HG02970 (cell line): ENCODE results near the gene FBXO5.
"Not testable (repeated sequence)": the region's sequence is repeated elsewhere in the genome, so short reads cannot be mapped to it uniquely, and the experiment has no call there.

ENCODE experiments used
- ATAC-seq: cut with Tn5 transposase; IDR thresholded peaks from one replicate; pipeline ENCODE4 v1.9.1; 2021; ENCODE audit warnings: mild to moderate bottlenecking, moderate library complexity, moderate number of reproducible peaks; ENCODE audit not compliant: unreplicated experiment, low FRiP score

The FBXO5 gene, protein sequence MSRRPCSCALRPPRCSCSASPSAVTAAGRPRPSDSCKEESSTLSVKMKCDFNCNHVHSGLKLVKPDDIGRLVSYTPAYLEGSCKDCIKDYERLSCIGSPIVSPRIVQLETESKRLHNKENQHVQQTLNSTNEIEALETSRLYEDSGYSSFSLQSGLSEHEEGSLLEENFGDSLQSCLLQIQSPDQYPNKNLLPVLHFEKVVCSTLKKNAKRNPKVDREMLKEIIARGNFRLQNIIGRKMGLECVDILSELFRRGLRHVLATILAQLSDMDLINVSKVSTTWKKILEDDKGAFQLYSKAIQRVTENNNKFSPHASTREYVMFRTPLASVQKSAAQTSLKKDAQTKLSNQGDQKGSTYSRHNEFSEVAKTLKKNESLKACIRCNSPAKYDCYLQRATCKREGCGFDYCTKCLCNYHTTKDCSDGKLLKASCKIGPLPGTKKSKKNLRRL

DNA sequence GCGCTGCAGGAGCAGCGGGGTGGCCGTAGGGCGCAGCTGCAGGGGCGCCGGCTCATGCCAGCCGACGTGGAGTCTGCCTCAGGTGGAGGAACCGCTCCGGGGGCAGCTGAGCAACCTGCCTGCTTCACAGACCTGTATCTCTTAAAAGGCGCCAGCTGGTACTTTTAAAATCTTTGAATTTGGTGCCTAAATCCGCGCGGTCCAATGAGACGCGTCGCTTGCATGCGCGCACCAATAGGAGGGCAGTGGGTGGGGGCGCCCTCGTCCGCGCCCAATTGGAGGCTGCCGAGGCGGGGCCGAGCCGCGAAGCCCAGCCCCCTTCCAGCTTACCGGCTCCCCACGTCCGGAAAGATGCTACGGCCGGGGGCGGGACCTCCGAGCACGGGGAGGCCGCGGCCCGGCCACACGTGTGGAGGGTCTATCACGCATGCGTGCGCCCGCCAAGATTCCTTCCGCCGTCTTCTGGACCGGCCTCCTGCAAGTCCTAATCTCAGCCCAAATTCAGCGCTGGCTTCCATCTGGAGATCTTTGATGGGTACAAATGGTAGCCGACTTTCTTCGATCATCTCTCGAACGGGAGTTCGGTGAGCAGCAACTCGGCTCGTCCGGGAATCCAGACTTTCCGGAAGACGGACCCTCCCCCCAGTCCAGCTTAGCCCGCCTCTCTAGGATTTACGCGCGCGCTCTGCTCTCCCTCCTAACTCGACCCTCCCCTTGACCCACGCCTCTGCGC, at the start of gene FBXO5:
Gene FBXO5, minus strand, starts transcription at position 138 of the 733 bp plus-strand sequence. Its CDS starts 82 bp downstream, at position 56.
- peak; percentile 91 for ATAC-seq

DNA sequence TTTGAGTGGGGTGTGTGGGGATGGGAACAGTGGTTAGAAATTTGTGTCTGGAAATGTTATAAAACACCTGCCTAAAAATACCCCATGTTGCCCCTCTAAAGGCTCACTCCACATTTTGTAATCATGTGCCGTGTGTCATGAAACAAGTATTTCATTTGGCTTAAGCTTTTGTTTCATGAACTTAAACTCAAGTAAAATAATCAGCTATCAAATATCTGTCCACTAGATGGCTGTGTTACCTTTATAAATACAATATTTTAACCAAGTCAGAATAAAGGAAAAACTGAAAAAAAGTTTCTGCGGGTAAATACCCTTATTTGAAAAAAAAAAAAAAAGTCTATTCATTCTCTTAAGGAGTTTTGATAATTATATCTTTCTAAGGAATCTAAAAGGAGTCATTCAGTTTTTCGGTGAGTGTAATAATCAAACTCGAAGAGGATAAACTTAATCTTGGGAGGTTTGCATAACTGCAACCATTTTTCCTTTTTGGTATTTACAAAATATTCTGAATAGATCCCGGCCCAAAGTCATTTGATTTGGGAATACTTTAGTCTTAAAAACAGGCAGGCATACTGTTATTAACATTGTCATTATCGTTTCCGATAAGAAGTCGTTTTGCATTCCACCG, 49.5 kb upstream of the FBXO5 start:
- ATAC-seq = no peak

DNA sequence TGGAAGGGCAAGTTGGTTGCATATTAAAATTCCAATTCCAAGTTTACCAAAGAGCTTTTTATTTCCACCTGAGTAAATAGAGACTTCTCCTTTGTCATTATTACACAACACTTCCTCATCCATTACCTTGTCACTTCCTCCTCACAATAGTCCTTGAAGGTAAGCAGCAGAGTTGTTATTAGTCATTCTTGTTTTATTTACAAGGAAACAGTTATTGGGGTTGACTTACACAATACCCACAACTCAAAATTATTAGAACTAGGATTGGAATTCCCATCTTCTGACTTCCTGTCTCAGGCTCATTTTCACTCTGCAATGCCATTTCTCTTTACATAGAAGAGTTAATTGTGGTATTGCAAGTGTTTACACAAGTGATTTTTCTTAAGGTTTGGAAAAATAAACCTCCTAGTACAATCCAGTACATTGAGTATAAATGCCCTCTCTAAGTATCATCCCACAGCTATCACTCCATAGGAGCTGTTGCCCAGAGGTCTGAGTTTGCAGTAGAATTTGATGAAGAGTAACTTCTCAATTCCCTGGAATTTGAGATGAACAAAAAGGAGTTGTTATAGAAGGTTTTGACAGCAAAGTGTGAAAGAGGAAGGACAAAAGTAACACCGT, 48.6 kb upstream of the FBXO5 start:
- ATAC-seq = no peak

DNA sequence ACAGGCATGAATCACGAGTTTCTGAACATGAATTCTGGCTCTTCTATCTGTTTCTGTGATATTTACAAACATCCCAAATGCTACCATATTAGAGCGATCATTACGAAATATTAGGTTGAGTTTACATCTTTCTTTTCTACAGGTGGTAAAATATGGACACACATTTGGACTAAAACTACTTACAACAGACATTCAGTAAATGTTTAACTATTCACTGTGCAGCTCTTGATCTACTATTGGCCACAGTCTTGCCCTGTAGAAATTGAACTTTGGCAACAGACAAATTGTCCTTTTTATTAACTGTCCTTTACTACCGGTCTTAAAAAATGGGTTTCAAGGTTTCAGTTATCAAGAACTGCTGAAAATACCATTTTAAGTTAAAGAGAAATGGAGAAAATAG, 46.1 kb upstream of the FBXO5 start:
- ATAC-seq = no peak

DNA sequence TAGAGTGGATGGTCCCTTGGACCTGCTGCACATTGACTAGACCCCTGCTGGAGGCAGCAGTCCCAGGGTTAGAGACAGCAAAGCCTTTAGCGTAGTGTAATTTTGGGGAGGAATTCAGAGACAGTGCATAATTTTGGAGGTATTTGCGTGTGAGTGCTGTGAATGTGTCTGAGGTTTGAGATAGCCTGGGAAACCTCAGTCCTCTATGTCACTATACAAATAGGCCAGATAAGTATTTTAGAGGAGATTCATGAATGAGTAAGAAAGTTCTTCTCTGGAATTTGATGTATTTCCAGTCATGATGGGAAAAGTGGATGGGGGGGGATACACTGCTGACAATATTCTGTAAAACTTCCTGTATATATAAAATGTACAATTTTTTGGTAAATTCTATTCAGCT, 45.4 kb upstream of the FBXO5 start:
- ATAC-seq = no peak

DNA sequence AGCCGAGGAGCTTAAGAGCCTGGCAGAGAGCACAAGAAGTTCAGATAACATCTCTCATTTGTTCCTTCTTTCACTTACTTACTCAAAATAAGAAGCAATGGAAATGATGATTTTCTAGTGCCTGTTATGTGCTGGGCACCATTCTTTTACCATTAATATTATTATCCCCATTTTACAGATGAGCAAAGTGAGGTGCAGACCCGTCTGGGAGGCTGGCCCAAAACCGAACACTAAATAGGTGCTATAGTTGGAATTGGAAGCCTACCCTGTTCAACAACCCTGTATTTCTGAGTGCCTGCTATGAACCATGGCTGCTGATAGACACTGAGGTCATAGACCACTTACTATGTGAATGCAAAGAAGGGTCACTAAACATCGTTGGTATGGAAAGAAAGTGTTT, 44.6 kb upstream of the FBXO5 start:
- ATAC-seq = no peak

DNA sequence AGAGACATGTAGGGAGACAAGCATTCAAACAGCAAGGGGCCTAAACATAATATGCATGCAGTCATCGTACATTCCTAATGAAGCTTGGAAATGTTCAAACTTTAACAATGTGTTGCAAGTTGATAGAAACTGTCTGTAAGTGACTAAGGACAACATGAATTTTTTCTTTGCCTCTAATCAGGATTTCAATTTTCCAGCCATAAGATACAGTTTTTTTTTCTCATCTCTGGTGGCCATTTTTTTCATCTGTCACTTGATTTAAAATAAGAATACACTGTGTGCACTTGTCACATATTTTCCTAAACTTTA, 41.8 kb upstream of the FBXO5 start:
- no peak for ATAC-seq

DNA sequence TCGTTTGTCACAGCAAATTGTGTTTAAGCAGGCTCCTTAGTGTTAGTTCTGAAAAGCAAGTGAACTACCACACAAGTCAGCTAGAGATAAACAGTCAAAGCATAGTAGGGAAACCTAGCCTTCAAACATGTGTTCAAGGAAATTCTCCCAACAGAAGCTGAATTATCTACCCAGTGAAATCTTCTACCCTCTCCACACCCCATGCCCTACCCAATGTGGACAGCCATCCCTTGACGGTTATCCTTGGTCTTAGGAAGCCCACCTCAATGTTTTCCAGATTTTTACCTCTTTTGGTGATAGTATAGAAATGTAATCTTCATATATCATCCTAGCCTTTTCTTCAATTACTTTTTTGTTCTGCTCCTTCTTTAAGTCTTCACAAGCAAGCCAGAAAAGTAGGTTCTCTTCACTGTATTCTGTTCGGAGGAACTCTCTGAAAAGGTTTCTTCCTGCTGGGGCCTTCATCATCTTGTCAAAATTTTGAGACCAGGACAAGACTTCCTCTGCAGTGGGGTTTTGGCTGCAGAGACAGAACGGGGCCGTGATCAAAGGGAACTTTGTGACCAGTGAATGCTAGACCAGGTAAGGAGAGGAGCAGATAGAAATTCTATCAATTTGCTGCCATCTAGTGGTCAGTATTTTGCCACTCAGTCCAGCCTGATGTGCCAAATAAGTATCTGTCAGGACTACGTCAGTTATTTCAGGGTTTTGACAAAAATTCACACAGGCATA, 41.3 kb upstream of the FBXO5 start:
- ATAC-seq = peak; percentile 87

DNA sequence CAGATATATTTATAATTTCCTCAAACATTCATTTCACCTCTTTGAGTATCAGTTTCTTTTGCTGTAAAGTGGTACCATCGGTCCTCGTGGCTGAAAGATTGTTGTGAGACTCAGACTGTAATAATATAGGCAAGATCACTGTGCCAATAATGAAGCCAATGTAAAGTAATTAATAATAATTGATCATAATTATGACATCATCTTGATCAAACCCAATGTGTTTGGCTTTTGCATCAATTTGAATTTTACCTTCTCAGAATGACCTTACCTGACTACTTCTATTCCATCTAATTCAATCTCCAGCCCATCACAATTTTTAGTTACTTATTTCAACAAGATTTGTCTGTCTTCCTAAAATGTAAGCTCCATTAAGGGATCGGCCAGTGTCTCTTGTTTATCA, 35.5 kb upstream of the FBXO5 start:
- no peak for ATAC-seq

DNA sequence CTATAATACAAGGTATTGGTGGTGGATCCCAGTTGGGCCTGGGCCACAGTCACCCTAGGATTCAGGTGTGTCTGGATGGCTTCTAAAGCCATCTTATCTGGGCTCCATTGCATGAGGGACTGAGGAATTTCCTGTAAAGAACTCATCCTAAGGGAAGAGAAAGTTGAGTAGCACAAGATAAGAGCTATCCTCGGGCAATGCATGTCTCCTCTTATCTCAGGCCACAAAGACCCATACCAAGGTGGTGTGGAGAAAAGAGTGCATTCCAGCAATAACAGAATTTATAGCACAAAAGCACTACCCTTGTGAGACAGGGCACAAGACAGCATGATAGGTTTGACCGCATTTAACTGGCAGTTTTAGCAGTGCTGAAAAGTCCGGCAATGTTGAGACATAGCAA, 34.0 kb upstream of the FBXO5 start:
- ATAC-seq = no peak

DNA sequence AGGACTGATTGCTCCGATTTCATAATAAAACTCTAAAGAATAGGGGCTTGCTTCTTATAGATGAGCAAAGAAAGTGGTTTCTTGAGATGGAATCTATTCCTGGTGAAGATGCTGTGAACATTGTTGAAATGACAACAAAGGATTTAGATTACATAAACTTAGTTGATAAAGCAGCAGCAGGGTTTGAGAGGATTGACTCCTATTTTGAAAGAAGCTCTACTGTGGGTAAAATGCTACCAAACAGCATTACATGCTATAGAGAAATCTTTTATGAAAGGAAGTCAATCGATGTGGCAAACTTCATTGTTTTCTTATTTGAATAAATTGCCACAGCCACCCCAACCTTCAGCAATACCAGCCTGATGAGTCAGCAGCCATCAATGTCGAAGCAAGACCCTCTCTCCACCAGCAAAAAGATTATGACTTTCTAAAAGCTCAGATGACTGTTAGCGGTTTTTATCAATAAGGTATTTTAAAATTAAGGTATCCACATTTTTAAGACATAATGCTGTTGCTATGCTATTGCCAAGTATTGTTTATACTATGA, 32.3 kb upstream of the FBXO5 start:
- ATAC-seq = no peak

DNA sequence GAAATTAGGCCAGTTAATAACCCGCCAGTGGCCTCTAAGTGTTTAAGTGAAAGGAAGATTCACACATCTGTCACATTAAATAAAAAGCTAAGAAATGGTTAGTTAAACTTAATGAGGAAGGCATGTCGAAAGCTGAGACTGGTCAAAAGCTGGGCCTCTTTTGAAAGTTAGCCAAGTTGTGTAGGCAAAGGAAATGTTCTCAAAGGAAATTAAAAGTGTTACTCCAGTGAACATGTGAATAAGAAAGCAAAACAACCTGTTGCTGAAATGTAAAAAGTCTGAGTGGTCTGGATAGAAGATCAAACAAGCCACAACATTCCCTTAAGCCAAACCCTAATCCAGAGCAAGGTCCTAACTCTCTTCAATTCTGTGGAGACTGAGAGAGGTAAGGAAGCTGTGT, 30.6 kb upstream of the FBXO5 start:
- no peak for ATAC-seq

DNA sequence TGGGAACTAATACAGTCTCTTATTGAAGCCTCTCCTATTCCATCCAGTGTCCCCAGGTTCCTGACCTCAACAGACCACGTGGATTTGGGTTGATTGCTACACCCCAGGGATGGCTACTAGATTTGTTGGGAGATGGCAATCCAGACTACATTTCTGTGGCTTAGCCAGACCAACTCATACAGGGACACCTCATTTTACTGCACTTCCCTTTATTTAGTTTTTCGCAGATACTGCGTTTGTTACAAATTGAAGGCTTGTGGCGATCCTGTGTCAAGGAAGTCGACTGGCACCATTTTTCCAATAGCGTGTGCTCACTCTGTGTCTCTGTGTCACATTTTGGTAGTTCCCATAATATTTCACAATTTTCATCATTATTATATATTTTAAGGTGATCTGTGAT, 30.0 kb upstream of the FBXO5 start:
- no peak for ATAC-seq

DNA sequence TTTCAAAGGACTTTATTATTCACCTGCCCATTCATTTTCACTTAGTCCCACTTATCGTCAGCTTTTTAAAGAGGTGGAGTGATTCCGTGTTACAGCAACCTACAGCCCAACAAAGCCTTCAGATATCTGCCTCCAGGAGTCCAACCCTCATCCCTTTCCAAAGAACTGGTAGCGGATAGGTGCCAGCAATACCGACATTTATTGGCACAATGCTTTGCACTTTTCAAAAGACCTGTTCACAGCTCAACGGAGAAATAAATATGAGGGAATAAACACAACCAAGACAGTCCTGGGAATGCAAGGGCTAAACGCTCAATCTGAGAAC, 20.5 kb upstream of the FBXO5 start:
- no peak for ATAC-seq

DNA sequence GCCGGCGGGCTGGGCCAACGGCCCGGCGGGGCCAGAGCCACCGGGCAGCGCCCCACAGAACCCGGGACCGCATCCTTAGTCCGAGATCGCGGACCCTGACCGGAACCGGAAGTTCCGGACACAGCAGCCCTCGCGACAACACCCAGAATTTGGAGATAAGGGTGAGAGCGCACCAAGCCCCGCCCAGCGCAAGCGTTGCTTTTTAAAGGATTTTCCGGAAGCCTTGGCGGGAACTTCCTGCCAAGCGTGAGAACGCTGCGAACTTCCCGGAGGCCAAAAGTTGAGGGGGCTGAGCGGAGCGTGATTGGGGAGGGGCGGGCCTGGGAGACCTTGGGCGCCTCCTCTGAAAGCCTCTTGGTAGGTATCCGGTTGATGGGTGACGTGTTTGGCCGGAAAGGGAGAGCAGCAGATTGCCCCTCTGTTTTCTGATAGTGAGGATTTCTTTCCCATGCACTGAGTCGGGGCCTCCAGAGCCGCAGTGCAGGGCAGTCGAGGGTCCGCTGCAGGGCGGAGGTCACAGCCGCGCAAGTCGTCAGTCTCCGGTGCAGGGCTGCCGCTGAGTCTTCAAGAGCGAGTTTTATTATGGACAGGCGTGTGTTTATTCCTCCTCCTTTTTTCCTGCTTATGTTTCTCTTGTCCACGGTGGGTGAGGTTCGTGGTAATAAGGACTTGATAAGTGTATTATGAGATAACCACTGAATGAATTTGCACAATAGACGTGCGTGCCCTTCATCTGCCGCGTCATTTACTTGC, 19.9 kb upstream of the FBXO5 start, which contains the start of gene MTRF1L:
Gene MTRF1L, minus strand, starts transcription at position 97 of the 753 bp plus-strand sequence. Its CDS starts 24 bp downstream, at position 73.
- ATAC-seq = peak; percentile 97

DNA sequence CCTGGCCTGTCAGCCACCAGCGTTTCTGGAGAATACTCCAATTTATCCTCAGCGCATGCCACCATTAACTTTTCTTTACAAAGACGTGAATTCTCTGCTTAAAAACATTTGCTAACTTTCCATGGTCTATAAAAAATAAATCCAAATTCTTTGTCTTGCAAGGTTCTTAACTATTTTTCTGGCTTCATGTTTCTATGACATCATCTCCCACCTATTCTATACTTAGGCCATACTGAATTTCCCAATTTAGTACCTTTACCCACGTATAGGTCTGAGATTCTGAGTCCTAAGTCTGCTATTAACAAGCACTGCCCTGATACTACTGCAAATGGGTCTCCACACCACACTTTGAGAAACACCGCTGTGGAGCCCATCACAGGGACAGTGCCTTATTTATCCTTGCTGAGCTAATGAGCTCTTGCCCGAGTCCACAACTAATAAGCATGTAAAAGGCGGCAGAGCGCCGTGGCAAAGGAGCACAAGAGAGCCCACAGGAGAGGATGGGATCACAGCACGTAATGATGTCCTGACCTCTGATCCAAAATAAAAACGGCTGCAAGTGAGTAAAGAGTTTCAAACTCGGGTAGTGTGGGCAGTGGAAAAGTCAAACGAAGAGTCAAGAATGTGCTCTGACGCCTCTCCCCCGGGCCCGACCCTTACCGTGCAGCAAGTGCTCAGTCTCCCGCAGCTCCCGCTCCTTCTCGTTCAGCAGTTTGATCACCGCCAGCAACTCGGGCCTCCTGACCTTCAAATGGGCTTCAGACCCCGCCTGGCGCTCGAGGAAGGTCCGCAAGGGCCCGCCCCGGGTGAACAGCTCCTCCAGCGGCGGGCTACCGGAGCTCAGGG, 19.1 kb upstream of the FBXO5 start:
- peak; percentile 16 for ATAC-seq

DNA sequence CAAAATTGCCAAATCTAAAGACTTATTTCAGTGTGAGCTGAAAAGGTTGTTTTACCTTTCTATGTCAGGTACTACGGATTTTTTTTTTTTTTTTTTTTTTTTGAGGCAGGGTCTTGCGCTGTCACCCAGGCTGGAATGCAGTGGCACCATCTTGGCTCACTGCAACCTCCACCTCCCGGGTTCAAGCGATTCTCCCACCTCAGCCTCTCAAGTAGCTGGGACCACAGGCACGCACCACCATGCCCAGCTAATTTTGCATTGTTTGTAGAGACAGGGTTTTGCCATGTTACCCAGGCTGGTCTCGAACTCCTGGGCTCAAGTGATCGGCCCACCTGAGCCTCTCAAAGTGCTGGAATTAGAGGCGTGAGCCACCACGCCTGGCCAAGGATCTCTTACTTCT, 17.9 kb upstream of the FBXO5 start:
- not testable (repeated sequence) for ATAC-seq

DNA sequence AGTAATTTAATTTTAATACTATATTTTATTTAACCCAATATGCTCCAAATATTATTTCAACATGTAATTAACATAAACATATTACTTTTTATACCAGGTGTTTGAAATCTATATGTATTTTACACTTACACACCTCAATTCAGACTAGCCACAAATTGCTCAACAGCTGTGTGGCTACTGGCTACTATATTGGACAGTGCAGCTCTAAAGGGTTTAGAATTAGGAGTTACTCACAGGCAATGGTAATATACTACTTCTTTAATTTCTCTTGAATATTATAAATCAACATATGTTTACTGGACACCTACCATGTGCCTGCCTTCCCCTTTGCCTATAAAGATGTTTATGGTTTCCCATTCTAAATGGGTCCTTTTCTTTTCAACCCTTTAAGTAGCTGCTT, 17.4 kb upstream of the FBXO5 start:
- no peak for ATAC-seq

DNA sequence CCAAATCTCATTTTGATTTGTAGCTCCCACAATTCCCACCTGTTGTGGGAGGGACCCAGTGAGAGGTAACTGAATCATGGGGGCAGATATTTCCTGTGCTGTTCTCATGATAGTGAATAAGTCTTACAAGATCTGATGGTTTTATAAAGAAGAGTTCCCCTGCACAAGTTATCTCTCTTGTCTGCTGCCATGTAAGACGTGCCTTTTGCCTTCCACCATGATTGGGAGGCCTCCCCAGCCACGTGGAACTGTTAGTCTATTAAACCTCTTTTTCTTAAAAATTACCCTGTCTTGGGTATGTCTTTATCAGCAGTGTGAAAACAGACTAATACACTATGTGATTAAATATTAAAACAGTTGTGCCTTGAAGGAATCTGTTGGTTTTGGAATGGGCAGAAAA, 16.7 kb upstream of the FBXO5 start:
- ATAC-seq = not testable (repeated sequence)
